Stimulated activated CD8-positive, alpha-beta memory T cell treated with anti-CD3 and anti-CD28 coated beads, Interleukin-15, amount 100 ng/mL, for 24 hours (primary cell): ENCODE measurements around the gene EIF2AK3.

ENCODE experiments used
- DNase-seq: peaks from one replicate; pipeline ENCODE4 v3.0.0-alpha.2; 2020; ENCODE audit warnings: low read depth

Gene EIF2AK3

DNA sequence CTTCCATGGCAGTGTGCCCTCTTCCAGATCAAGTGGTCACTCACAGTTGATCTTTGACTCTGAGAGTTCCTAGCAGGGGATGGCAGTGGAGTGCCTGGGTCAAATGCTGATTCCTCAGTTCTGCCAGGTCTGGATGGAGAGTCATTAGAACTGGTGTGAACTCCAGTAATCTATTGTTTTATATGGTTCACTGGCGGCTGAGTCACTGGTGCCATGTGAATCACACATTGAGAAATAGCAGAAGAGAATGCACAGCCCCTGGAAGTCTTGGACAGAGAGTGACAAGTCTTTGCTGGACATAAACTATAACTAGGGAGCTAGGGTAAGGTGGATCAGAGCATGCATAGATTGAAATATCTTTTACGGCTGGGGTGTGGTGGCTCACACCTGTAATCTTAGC is 86.9 kb downstream of the EIF2AK3 start:
- DNase-seq, result no peak

DNA sequence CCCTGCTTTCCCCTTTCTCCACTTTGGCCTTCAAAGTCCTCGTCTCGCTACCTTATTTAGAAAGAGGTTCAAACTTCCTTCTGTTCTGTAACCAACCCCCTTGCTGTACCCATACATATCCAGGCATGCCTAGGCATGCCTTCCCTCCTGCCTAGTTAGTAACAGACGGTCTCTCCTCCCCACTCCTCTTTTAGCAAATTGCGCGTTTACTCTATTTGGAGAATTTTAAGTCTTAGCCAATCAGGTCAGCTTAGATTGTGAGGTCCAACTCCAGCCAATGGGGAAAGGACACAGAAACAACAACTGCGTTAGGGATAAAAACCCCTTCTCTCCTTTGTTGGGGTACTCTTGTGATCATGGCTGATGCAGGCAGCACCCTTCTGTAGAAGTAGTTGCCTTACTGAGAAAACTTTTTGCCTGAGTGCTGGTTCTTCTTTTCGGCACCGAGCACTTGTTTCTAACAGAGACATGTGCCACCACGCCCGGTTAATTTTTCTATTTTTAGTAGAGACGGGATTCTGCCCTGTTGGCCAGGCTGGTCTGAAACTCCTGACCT is 88.8 kb downstream of the EIF2AK3 start:
- DNase-seq, result no peak

DNA sequence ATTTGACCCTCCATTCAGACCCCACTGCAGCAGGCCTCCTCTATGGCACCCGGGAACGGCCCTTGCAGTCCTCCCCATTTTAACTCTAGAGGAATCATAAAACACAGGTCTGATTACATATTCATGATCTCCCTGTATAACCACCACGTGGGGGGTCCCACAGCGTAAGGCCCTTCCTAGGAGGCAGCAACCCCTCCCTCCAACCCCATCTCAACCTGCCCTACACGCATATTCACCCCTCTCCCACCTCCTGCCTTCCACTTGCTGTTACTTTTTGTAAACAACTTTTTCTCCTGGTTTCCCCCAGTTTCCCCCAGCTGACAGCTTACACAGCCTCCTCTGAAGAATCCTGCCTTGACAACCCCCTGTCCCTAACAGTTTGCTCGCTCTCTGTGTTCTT is 89.6 kb downstream of the EIF2AK3 start:
- DNase-seq, result no peak

DNA sequence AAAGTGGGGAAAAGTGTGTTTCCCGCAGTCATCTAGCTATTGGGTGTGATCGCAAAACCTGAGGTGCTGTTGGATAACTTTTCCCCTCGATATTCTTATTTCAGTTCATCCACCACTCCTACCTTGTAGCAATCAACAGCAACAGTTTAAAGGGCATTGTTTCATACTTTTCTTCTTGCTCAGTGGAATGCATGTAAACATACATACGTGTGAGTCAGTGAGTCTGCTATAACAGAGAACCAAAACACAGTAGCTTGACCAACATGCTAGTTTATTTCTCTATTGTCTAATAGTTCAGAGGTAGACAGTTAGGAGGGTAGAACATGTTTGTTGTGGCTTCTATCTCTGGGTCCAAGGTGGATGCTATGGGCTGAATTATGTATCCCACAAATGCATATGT is 97.2 kb downstream of the EIF2AK3 start:
- DNase-seq, result no peak

DNA sequence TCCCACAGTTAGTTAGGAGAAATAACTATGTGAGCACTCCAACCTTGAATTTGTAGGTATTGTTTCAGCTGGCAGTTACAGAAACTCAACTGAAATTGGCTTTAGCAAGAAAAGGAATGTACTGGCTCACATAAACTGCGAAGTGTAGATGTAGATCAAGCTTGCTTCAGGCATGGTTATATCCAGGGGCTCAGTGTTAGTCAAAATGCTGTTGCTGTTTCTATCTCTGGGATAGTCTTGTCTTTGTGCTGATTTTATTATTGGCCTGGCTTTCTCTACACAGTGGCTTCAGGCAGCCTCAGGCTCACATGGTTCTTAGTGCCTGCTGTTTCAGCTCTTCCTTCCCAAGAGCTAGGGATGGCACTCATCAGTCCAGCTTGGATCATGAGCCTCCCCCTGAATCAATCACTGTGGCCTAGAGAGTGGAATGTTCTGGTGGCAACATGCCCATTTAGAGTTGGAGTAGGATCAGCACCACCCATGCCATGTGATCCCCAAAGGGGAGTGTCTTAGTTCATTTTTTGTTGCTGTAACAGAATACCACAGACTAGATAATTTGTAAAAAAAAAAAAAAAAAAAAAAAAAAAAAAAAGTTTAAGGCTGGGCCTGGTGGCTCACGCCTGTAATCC is 105.7 kb downstream of the EIF2AK3 start:
- no peak for DNase-seq

DNA sequence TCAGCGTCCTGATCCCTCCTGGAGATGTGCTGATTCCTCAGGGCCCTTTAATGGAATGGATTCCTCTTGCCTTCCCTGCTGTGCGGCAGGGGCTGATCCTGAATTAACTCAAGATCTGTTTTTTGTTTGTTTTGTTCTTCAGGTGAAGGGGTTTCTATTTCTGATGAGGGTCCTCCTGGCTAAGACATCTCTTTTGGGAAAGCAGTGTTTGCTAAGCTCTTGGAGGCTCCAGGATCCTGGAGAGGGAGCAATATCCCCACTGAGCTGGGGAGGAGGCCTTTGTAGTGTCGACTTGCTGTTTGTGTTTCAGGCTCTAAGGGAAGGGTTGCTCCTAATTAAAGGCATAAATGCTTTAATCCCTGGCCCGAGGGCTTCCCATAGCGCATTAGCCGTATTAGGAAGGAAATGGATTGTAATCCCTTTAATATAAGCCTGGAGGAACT is 109.5 kb downstream of the EIF2AK3 start:
- DNase-seq, result no peak
